GF-D8 (cell line): ENCODE measurements around the gene DR1.
A peak's percentile ranks its signal among the peaks of the same experiment; 100 is the strongest.
"Not testable (repeated sequence)": the region's sequence is repeated elsewhere in the genome, so short reads cannot be mapped to it uniquely, and the experiment has no call there.

ENCODE experiments used
- DNase-seq: peaks from one replicate; lab custom pipeline; 2025; lab: John Stamatoyannopoulos, UW

The DR1 gene

GRCh38 chr1:93340090-93340489 lies 5.6 kb upstream of the DR1 start:
- DNase-seq: no peak

- DNase-seq: no peak
These were observed 1.2 kb upstream of the DR1 start for GRCh38 chr1:93344484-93344883.

GRCh38 chr1:93344886-93345632 lies 648 bp upstream of the DR1 start:
- DNase-seq: peak; percentile 49

- DNase-seq: no peak
These were observed 800 bp downstream of the DR1 start for GRCh38 chr1:93346421-93346993.

- no peak for DNase-seq
These were observed 1.7 kb downstream of the DR1 start for GRCh38 chr1:93347334-93347899.

- no peak for DNase-seq
These were observed 2.5 kb downstream of the DR1 start for GRCh38 chr1:93348104-93348728.

- no peak for DNase-seq
These were observed 3.8 kb downstream of the DR1 start for GRCh38 chr1:93349231-93350135.

GRCh38 chr1:93350322-93350721 lies 4.6 kb downstream of the DR1 start:
- DNase-seq: no peak

GRCh38 chr1:93350875-93351274 lies 5.2 kb downstream of the DR1 start:
- DNase-seq: no peak

- not testable (repeated sequence) for DNase-seq
These were observed 5.6 kb downstream of the DR1 start for GRCh38 chr1:93351346-93351745.

GRCh38 chr1:93352376-93352775 lies 6.7 kb downstream of the DR1 start:
- DNase-seq: no peak

- DNase-seq: no peak
These were observed 7.6 kb downstream of the DR1 start for GRCh38 chr1:93353286-93353685.

- DNase-seq: no peak
These were observed 9.0 kb downstream of the DR1 start for GRCh38 chr1:93354749-93355148.

- no peak for DNase-seq
These were observed 11.5 kb downstream of the DR1 start for GRCh38 chr1:93357242-93357641.

- no peak for DNase-seq
These were observed 12.6 kb downstream of the DR1 start for GRCh38 chr1:93358293-93358692.

GRCh38 chr1:93360111-93360510 lies 14.4 kb downstream of the DR1 start:
- no peak for DNase-seq

GRCh38 chr1:93362237-93362636 lies 16.5 kb downstream of the DR1 start:
- no peak for DNase-seq

- DNase-seq: no peak
These were observed 20.1 kb downstream of the DR1 start for GRCh38 chr1:93365813-93366212.

- DNase-seq: no peak
These were observed 24.0 kb downstream of the DR1 start for GRCh38 chr1:93369734-93370133.

GRCh38 chr1:93374334-93375106 lies 28.8 kb downstream of the DR1 start:
- DNase-seq: no peak

- no peak for DNase-seq
These were observed 38.9 kb downstream of the DR1 start for GRCh38 chr1:93384656-93385055.
